Immature natural killer cell (primary cell): ENCODE results near the gene NRL. TPM values are rescaled to one million over a fixed set of nuclear protein-coding genes. Genes with fewer than 3 reads are reported as not detected.

Experiments
- DNase-seq, 3 donors: peaks; one replicate each; pipeline ENCODE4 v3.0.0; 2022; ENCODE audit warnings: mixed read lengths in 1 of 3
- H3K27ac Mint-ChIP-seq, 6 donors: one replicate each; pipeline ENCODE4 v1.8.0; 2020; ENCODE audit warnings: mixed read lengths in 6 of 6, mild to moderate bottlenecking in 5 of 6, inconsistent platforms in 4 of 6, moderate library complexity in 3 of 6
- H3K27me3 Mint-ChIP-seq, 3 donors: one replicate each; pipeline ENCODE4 v1.8.0; 2020 to 2021; ENCODE audit warnings: low read depth in 3 of 3, mild to moderate bottlenecking in 3 of 3, mixed read lengths in 3 of 3, moderate library complexity in 3 of 3, inconsistent platforms in 1 of 3
- H3K36me3 Mint-ChIP-seq, 3 donors: one replicate each; pipeline ENCODE4 v1.8.0; 2020; ENCODE audit warnings: mixed read lengths in 3 of 3, inconsistent platforms in 2 of 3, mild to moderate bottlenecking in 2 of 3
- H3K4me1 Mint-ChIP-seq, 2 donors: one replicate each; pipeline ENCODE4 v1.8.0; 2020; ENCODE audit warnings: inconsistent platforms in 2 of 2, mild to moderate bottlenecking in 2 of 2, mixed read lengths in 2 of 2, moderate library complexity in 1 of 2
- H3K4me3 Mint-ChIP-seq, 5 donors: one replicate each; pipeline ENCODE4 v1.8.0; 2020; ENCODE audit warnings: mild to moderate bottlenecking in 5 of 5, mixed read lengths in 5 of 5, inconsistent platforms in 3 of 5, moderate library complexity in 3 of 5
- H3K9me3 Mint-ChIP-seq, 6 donors: one replicate each; pipeline ENCODE4 v1.8.0; 2020; ENCODE audit warnings: mild to moderate bottlenecking in 6 of 6, mixed read lengths in 6 of 6, inconsistent platforms in 4 of 6, moderate library complexity in 3 of 6
- polyA plus RNA-seq, 3 donors: library from polyadenylated mRNA; unstranded; fragments of 300-500 nt; fragmentation: Illumina TruSeq; gene quantifications; one replicate each; pipeline ENCODE4 v1.2.3, GENCODE V29; 2021

Gene NRL
- polyA plus RNA-seq, 3 donors from 2014 or later, result 2.8 to 4.1 (median 3.0) TPM

- Mint-ChIP-seq H3K4me3 (peak overlapping the region; percentile 42 to 89 (median 66)), H3K4me1 (peaks cover 58 to 69% of the 10 kb centered on the region in 2 donors)
These were observed 23.9 kb upstream of the NRL start for GRCh38 chr14:24138396-24139271.

GRCh38 chr14:24137529-24138395 is 23.0 kb upstream of the NRL start:
- Mint-ChIP-seq H3K36me3 (peaks cover 3 to 27% (median 8%) of the 10 kb centered on the region in 3 donors), H3K4me3 (peak overlapping the region; percentile 42 to 89 (median 85)), H3K27ac (peak overlapping the region; percentile 85 to 95 (median 92)), H3K27me3 (peaks cover 7 to 12% (median 8%) of the 10 kb centered on the region in 3 donors), H3K4me1 (peaks cover 53 to 60% of the 10 kb centered on the region in 2 donors), H3K9me3 (no peaks in the 10 kb centered on the region)
- DNase-seq, result no peak

More at GRCh38 chr14:24138396-24139271, 23.9 kb upstream of the NRL start:
- no peaks in the 10 kb centered on the region for H3K9me3 Mint-ChIP-seq
- peak overlapping the region; percentile 36 to 91 (median 70) for H3K27ac Mint-ChIP-seq
- peaks cover 7 to 12% (median 9%) of the 10 kb centered on the region in 3 donors for H3K27me3 Mint-ChIP-seq
- H3K36me3 Mint-ChIP-seq, result peaks cover 3 to 23% (median 8%) of the 10 kb centered on the region in 3 donors
- DNase-seq, result no peak

DNA sequence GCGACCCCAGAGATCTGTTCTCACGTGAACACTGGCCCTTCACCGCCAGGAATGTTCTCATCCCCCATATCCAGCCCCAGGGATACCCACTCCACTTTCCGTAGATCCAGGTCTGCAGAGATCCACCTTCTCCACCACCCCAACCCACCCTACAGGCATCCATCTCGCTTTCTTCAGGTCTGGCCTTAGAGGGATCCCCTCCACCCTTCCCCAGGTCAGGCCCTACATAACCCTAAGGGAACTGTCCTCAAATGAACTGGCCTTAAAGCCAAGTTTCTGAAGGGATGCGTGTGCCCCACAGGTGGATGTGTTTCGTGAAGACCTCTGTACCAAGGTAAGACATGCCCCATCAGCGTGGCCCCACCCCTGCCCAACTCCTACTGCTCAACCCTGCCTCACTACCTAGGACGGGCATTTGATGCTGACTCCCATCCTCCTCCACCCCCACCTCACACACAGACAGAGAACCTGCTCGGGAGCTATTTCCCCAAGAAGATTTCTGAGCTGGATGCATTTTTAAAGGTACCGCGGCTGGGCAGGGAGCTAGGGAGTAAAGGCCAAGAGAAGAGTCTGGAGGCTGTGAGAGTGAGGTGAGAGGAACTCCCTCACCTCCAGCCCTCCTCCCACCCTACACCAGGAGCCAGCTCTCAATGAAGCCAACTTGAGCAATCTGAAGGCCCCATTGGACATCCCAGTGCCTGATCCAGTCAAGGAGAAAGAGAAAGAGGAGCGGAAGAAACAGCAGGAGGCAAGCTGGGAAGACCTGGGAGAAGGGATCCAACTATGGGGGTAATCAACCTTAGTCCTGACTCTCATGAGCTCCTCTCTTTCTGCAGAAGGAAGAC is 22.2 kb upstream of the NRL start:
- H3K9me3 Mint-ChIP-seq, result no peaks in the 10 kb centered on the region
- H3K4me1 Mint-ChIP-seq, result peaks cover 46 to 55% of the 10 kb centered on the region in 2 donors
- H3K4me3 Mint-ChIP-seq, result peak overlapping the region; percentile 85 to 90 (median 88)
- peak overlapping the region; percentile 85 to 95 (median 92) for H3K27ac Mint-ChIP-seq
- H3K27me3 Mint-ChIP-seq, result peaks cover 7 to 12% (median 8%) of the 10 kb centered on the region in 3 donors
- peaks cover 3 to 30% (median 8%) of the 10 kb centered on the region in 3 donors for H3K36me3 Mint-ChIP-seq
- DNase-seq, result no peak

GRCh38 chr14:24135834-24136683 is 21.3 kb upstream of the NRL start, which contains the start of gene PSME1:
Gene PSME1 (plus strand): TSS chr14:24136194. CDS start chr14:24136263, 69 bp downstream.
- Mint-ChIP-seq H3K36me3 (peaks cover 3 to 26% (median 8%) of the 10 kb centered on the region in 3 donors), H3K4me1 (peaks cover 41 to 52% of the 10 kb centered on the region in 2 donors), H3K27me3 (peaks cover 1 to 7% (median 2%) of the 10 kb centered on the region in 3 donors), H3K9me3 (no peaks in the 10 kb centered on the region), H3K27ac (peak within 1 kb of the TSS; percentile 89 to 96 (median 94)), H3K4me3 (peak within 1 kb of the TSS; percentile 90 to 93 (median 92))
- DNase-seq, result peak; percentile 95

DNA sequence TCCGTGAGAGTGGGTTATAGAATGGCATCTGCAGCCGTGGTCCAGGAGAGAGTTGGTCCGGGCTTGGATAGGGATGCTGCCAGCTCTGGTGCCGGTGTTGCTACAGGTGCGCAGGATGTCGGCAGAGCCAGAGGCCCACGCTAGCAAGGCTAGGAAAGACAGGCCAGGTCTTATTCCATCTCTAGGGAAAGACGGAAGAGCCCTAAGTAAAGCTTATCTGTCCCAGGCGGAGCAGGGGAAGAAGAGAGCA is 20.8 kb upstream of the NRL start:
- H3K4me1 Mint-ChIP-seq, result peaks cover 35 to 46% of the 10 kb centered on the region in 2 donors
- H3K27me3 Mint-ChIP-seq, result peaks cover 1 to 6% (median 2%) of the 10 kb centered on the region in 3 donors
- peak overlapping the region; percentile 72 to 96 (median 90) for H3K27ac Mint-ChIP-seq
- H3K9me3 Mint-ChIP-seq, result no peaks in the 10 kb centered on the region
- H3K36me3 Mint-ChIP-seq, result peaks cover 3 to 26% (median 8%) of the 10 kb centered on the region in 3 donors
- no peak for DNase-seq
- peak overlapping the region; percentile 90 to 93 (median 92) for H3K4me3 Mint-ChIP-seq

- Mint-ChIP-seq H3K4me1 (peaks cover 22 to 29% of the 10 kb centered on the region in 2 donors), H3K27ac (no peak overlapping the region), H3K27me3 (peaks cover 2 to 5% (median 3%) of the 10 kb centered on the region in 3 donors), H3K9me3 (no peaks in the 10 kb centered on the region), H3K4me3 (no peak overlapping the region), H3K36me3 (peaks cover 0 to 16% (median 1%) of the 10 kb centered on the region in 3 donors)
- no peak for DNase-seq
These were observed 19.0 kb upstream of the NRL start for GRCh38 chr14:24133735-24134134.

GRCh38 chr14:24132976-24133375 is 18.2 kb upstream of the NRL start:
- H3K27me3 Mint-ChIP-seq, result peaks cover 2 to 4% (median 2%) of the 10 kb centered on the region in 3 donors

DNA sequence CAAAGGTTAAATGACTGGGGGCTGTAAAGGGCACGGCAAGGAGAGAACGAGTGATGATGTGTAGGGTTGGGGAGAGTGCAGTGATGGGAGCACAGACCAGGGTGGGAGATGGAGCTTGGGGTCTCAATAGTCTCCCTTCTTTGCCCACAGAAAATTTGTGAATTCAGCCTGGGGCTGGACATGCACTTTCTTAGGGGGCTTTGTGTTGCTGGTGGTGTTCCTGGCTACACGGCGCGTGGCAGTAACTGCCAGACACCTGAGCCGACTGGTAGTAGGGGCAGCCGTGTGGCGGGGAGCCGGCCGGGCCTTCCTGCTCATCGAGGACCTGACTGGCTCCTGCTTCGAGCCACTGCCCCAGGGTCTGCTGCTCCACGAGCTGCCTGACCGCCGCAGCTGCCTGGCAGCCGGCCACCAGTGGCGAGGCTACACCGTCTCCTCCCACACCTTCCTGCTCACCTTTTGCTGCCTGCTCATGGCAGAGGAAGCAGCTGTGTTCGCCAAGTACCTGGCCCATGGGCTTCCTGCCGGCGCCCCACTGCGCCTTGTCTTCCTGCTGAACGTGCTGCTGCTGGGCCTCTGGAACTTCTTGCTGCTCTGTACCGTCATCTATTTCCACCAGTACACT is 17.4 kb upstream of the NRL start:
- no peak for DNase-seq
- no peak overlapping the region for H3K27ac Mint-ChIP-seq
- H3K4me1 Mint-ChIP-seq, result peaks cover 14 to 17% of the 10 kb centered on the region in 2 donors
- H3K36me3 Mint-ChIP-seq, result peaks cover 0 to 9% (median 0%) of the 10 kb centered on the region in 3 donors
- no peaks in the 10 kb centered on the region for H3K9me3 Mint-ChIP-seq
- H3K27me3 Mint-ChIP-seq, result peaks cover 2 to 4% (median 2%) of the 10 kb centered on the region in 3 donors
- H3K4me3 Mint-ChIP-seq, result no peak overlapping the region

More at GRCh38 chr14:24132976-24133375, 18.2 kb upstream of the NRL start:
- Mint-ChIP-seq H3K27ac (peak overlapping the region in 2 of 6 donors; percentile 40 to 47), H3K4me3 (no peak overlapping the region), H3K9me3 (no peaks in the 10 kb centered on the region), H3K4me1 (peaks cover 19 to 21% of the 10 kb centered on the region in 2 donors), H3K36me3 (peaks cover 0 to 11% (median 0%) of the 10 kb centered on the region in 3 donors)
- DNase-seq, result no peak

DNA sequence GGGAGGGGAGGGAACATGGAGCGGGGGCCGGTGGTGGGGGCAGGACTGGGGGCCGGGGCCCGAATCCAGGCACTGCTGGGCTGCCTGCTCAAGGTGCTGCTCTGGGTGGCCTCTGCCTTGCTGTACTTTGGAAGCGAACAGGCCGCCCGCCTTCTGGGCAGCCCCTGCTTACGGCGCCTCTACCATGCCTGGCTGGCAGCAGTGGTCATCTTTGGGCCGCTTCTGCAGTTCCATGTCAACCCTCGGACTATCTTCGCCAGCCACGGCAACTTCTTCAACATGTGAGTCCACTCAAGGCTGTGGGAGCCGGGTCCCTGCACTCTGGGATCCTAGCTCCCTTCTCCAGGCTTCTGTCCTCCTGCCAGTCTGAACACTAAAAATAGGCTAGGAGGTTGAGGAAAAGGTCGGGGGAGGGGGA is 16.8 kb upstream of the NRL start:
- Mint-ChIP-seq H3K36me3 (peaks cover 0 to 7% (median 0%) of the 10 kb centered on the region in 3 donors), H3K4me3 (no peak overlapping the region), H3K4me1 (peaks cover 7 to 11% of the 10 kb centered on the region in 2 donors), H3K9me3 (no peaks in the 10 kb centered on the region), H3K27ac (no peak overlapping the region), H3K27me3 (peaks cover 2 to 4% (median 2%) of the 10 kb centered on the region in 3 donors)
- no peak for DNase-seq

GRCh38 chr14:24130717-24131548 is 16.2 kb upstream of the NRL start:
- no peak overlapping the region for H3K27ac Mint-ChIP-seq
- H3K27me3 Mint-ChIP-seq, result peaks cover 0 to 4% (median 2%) of the 10 kb centered on the region in 3 donors
- H3K4me3 Mint-ChIP-seq, result no peak overlapping the region
- no peak for DNase-seq
- H3K4me1 Mint-ChIP-seq, result peaks cover 5 to 8% of the 10 kb centered on the region in 2 donors
- H3K36me3 Mint-ChIP-seq, result peaks cover 0 to 7% (median 0%) of the 10 kb centered on the region in 3 donors
- no peaks in the 10 kb centered on the region for H3K9me3 Mint-ChIP-seq

DNA sequence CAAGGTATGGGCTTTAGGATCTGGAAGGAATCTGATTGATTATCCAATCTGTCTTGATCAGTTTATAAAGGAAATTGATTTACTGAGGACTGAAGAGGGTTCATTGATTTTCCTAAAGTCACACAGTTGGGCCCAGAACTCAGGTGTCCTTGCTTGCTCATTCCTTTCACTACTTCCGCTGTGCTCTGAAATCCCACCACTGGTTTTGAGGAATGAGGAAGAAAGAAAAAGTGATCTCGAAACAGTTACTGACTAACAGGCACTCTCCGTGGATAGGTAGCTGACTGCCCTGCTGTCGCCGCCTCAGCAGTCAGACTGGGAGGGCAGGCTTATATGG is 15.6 kb upstream of the NRL start, which contains the start of gene FITM1:
Gene FITM1, plus strand, starts transcription at position 280 of the 337 bp plus-strand sequence. CDS start 905 bp downstream, outside the sequence.
- no peak for DNase-seq
- H3K27ac Mint-ChIP-seq, result peak within 1 kb of the TSS in 1 of 6 donors; percentile 46

More for the DNA sequence above, 15.6 kb upstream of the NRL start, which contains the start of gene FITM1:
- Mint-ChIP-seq H3K27me3 (peaks cover 0 to 2% (median under 1%) of the 10 kb centered on the region in 3 donors), H3K36me3 (peaks cover 0 to 7% (median 0%) of the 10 kb centered on the region in 3 donors), H3K4me3 (no peak within 1 kb of the TSS), H3K4me1 (peaks cover 3 to 4% of the 10 kb centered on the region in 2 donors), H3K9me3 (no peaks in the 10 kb centered on the region)
